Mesodermal cell (in vitro differentiated cells): Measurements from ENCODE around the gene ANKRD66. TPM values are rescaled to one million over a fixed set of nuclear protein-coding genes. Genes with fewer than 3 reads are reported as not detected.

Experiments
- H3K27ac ChIP-seq: 2 replicates; pipeline ENCODE4 v1.7.0; 2013; ENCODE audit warnings: mild to moderate bottlenecking, low read depth, low read length, moderate library complexity; ENCODE audit not compliant: severe bottlenecking
- H3K36me3 ChIP-seq: 2 replicates; pipeline ENCODE4 v1.7.1; 2013; ENCODE audit warnings: mild to moderate bottlenecking, low read length, moderate library complexity; ENCODE audit not compliant: control insufficient read depth, insufficient read depth
- H3K4me1 ChIP-seq: one replicate; pipeline ENCODE4 v1.7.1; 2013; ENCODE audit warnings: mild to moderate bottlenecking, low read length; ENCODE audit not compliant: insufficient read depth, control insufficient read depth, poor library complexity, severe bottlenecking
- H3K4me3 ChIP-seq: 2 replicates; pipeline ENCODE4 v1.7.0; 2013; ENCODE audit warnings: low read length, control low read depth, mild to moderate bottlenecking; ENCODE audit not compliant: insufficient read depth, poor library complexity, severe bottlenecking; ENCODE audit errors: extremely low read depth
- H3K9me3 ChIP-seq: 2 replicates; pipeline ENCODE4 v1.7.1; 2013; ENCODE audit warnings: mild to moderate bottlenecking, low read length, moderate library complexity; ENCODE audit not compliant: control insufficient read depth
- WGBS, 2 experiments: methylation state at CpG; one replicate each; pipeline ENCODE4 v1.1.5; 2013; ENCODE audit warnings: missing lambda C conversion rate in 2 of 2; ENCODE audit not compliant: insufficient coverage in 2 of 2; 5-methylcytosine and 5-hydroxymethylcytosine counted together
- polyA plus RNA-seq, 2 experiments: library from polyadenylated mRNA; stranded (reverse); fragments of 50-300 nt; gene quantifications; one replicate each; pipeline ENCODE4 v1.2.3, GENCODE V29; 2013

Gene ANKRD66
- not detected for polyA plus RNA-seq (2013, experiment 1 of 2)
- not detected for polyA plus RNA-seq (2013, experiment 2 of 2)

- H3K27ac ChIP-seq = no peak within 1 kb of the TSS
- no peaks in the 10 kb centered on the region for H3K4me1 ChIP-seq
- no peaks in the 10 kb centered on the region for H3K36me3 ChIP-seq
- H3K4me3 ChIP-seq = no peak within 1 kb of the TSS
- WGBS, 2 experiments = 20% methylated on average over 1 of the region's 1 CpG; no CpG with 5 or more reads in 1 of the 2 experiments
- H3K9me3 ChIP-seq = no peaks in the 10 kb centered on the region
Measured at GRCh38 chr6:46746696-46747095, at the start of gene ANKRD66. ANKRD66 (plus strand) TSS chr6:46746933; CDS start chr6:46751949, 5,016 bp downstream.

GRCh38 chr6:46699970-46700369 lies 46.8 kb upstream of the ANKRD66 start:
- Histone ChIP-seq H3K36me3 (no peaks in the 10 kb centered on the region), H3K4me3 (no peak overlapping the region), H3K9me3 (no peaks in the 10 kb centered on the region), H3K4me1 (no peaks in the 10 kb centered on the region), H3K27ac (no peak overlapping the region)
- no CpG with 5 or more reads among the region's 1 CpG for WGBS, 2 experiments

- Histone ChIP-seq H3K4me3 (no peak overlapping the region), H3K27ac (no peak overlapping the region), H3K9me3 (no peaks in the 10 kb centered on the region), H3K36me3 (no peaks in the 10 kb centered on the region), H3K4me1 (no peaks in the 10 kb centered on the region)
- 49% methylated on average over 3 of the region's 3 CpGs; no CpG with 5 or more reads in 1 of the 2 experiments for WGBS, 2 experiments
Measured at GRCh38 chr6:46704562-46704961, 42.2 kb upstream of the ANKRD66 start.

GRCh38 chr6:46706464-46706863 lies 40.3 kb upstream of the ANKRD66 start:
- Histone ChIP-seq H3K9me3 (no peaks in the 10 kb centered on the region), H3K36me3 (no peaks in the 10 kb centered on the region), H3K27ac (no peak overlapping the region), H3K4me1 (no peaks in the 10 kb centered on the region), H3K4me3 (no peak overlapping the region)
- WGBS, 2 experiments = 78 to 80% methylated on average over 1 of the region's 2 CpGs

DNA sequence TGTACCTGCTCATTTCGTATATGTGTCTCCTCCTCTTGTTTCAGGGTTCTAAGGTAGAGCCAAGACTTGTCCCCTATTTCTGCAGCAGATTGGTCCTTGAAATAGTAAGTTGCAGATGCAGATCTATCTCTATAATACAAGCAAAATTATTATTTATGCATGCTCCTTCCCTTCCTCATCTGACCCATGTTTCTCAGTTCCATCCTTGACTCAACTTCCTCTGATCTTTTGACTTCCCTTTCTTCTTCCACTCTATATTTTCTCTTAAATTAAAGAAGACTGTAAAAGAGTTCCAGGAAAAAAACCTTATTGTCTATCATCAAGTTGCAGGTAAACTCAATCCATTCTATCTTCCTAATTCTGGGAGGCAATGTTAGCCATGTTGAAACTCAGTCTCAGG lies 35.2 kb upstream of the ANKRD66 start:
- H3K27ac ChIP-seq = no peak overlapping the region
- H3K36me3 ChIP-seq = no peaks in the 10 kb centered on the region
- no peaks in the 10 kb centered on the region for H3K9me3 ChIP-seq
- no peak overlapping the region for H3K4me3 ChIP-seq
- WGBS, 2 experiments = 88% methylated on average over 1 of the region's 1 CpG; no CpG with 5 or more reads in 1 of the 2 experiments
- H3K4me1 ChIP-seq = no peaks in the 10 kb centered on the region

GRCh38 chr6:46715141-46715540 lies 31.6 kb upstream of the ANKRD66 start:
- Histone ChIP-seq H3K9me3 (no peaks in the 10 kb centered on the region), H3K36me3 (no peaks in the 10 kb centered on the region), H3K4me1 (no peaks in the 10 kb centered on the region), H3K4me3 (no peak overlapping the region), H3K27ac (no peak overlapping the region)

DNA sequence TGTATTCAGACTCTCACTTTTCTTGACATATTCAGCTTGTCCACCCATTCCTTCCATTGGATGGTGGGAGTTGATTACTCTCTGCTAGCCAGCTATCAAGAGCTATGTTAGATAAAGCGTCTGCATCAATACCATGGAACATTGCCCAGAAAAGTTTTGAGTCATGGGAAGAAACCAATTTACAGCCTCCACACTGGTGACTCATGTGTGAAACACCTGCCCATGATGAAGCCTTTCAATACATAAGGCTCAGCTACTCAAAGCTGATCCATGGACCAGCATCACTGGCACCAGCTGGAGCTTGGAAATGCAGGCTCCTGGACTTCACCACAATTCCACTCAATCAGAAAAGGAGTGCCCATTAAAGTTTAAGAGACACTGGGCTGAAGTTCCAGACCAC lies 27.6 kb upstream of the ANKRD66 start:
- WGBS, 2 experiments = 67 to 100% methylated on average over 1 of the region's 1 CpG
- H3K9me3 ChIP-seq = no peaks in the 10 kb centered on the region

DNA sequence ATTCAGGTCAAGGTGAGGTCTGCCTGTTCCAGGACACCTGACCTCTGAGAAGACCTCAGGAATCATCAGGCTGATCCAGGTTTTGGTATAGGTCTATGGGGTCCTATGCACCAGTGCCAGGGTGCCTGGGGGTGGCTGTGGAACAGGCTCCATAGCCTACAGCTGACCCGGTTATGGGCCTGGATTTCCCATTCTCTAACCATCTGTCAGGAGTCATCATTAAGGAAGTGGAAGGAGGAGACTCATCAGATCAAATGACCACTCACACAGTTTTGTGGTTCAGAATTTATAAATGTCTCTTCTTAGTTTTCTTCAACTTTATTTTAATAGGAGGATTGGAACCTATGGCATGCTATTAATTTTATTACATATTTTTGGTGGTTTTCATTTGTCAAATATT lies 26.3 kb upstream of the ANKRD66 start:
- H3K9me3 ChIP-seq = no peaks in the 10 kb centered on the region
- no CpG with 5 or more reads among the region's 1 CpG for WGBS, 2 experiments
- H3K4me3 ChIP-seq = no peak overlapping the region
- H3K27ac ChIP-seq = no peak overlapping the region
- no peaks in the 10 kb centered on the region for H3K36me3 ChIP-seq
- H3K4me1 ChIP-seq = no peaks in the 10 kb centered on the region

More for the DNA sequence above, 27.6 kb upstream of the ANKRD66 start:
- no peak overlapping the region for H3K27ac ChIP-seq
- H3K36me3 ChIP-seq = no peaks in the 10 kb centered on the region
- H3K4me3 ChIP-seq = no peak overlapping the region
- H3K4me1 ChIP-seq = no peaks in the 10 kb centered on the region

DNA sequence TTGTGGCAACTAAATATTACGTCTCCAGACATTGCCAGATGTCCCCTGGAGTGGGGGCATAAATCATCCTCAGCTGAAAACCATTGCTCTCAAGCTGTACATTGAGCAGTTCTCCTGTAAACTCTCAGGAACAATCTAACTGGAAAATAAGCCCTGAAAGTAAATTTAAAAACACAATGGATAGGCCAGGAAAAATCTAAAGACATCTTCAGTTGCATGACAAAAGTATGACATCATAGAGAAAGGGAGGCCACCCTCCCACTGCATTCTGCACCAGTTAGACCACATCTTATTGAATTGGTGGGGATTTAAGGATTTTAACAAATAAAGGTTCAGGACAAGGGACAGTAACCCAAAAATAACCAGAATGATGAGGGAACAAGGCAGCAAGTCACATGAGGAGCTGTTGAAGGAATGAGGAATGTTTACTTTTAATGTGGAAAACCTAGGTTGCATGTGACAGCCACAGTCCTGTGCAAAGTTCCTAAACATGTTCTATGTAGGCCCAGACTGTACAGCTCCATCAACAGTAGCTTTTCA lies 16.9 kb upstream of the ANKRD66 start:
- H3K4me3 ChIP-seq = no peak overlapping the region
- H3K9me3 ChIP-seq = no peaks in the 10 kb centered on the region
- no peaks in the 10 kb centered on the region for H3K36me3 ChIP-seq
- H3K4me1 ChIP-seq = no peaks in the 10 kb centered on the region
- no peak overlapping the region for H3K27ac ChIP-seq
- 67 to 75% methylated on average over 1 of the region's 1 CpG for WGBS, 2 experiments

- Histone ChIP-seq H3K9me3 (no peaks in the 10 kb centered on the region), H3K4me1 (no peaks in the 10 kb centered on the region), H3K36me3 (no peaks in the 10 kb centered on the region), H3K4me3 (no peak overlapping the region), H3K27ac (no peak overlapping the region)
- 84 to 100% methylated on average over 3 to 4 of the region's 4 CpGs for WGBS, 2 experiments
Measured at GRCh38 chr6:46730921-46731461, 15.7 kb upstream of the ANKRD66 start.

DNA sequence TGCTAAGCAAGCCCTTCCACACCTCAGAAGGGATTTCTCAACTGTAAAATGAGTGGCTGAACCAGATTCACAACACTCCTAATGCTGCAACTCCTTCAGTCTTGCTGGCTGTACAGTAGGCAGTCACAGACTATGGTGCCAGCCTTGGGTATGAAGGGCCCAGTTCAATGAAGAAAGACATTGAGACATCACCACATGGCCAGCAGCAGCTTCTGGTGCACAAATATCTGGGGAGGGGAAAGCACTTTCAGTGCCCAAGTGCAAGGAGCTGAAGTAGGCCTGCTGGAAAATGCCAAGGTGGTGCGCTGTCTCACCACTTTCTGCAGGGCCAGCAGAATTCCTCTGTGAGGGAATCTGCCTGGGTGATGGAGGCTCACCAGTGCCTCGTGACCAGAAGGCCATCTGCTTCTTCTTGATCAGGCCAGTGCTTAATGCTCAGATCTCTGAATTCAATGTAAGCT lies 13.4 kb upstream of the ANKRD66 start:
- H3K36me3 ChIP-seq = no peaks in the 10 kb centered on the region
- no peak overlapping the region for H3K27ac ChIP-seq
- no peaks in the 10 kb centered on the region for H3K4me1 ChIP-seq
- H3K9me3 ChIP-seq = no peaks in the 10 kb centered on the region
- WGBS, 2 experiments = 91 to 100% methylated on average over 2 of the region's 2 CpGs
- H3K4me3 ChIP-seq = no peak overlapping the region
